ENCODE measurements around the gene PLPPR4.

PLPPR4 gene

GRCh38 chr1:99246152-99246551 lies 18.1 kb upstream of the PLPPR4 start:
- TF ChIP-seq REST (IDR thresholded peaks at IDR 0.05; ENCODE audit: insufficient read depth in 1 of 2, low read depth in 2 of 2, low read length in 2 of 2): no peak
- no peak for TF ChIP-seq POLR2AphosphoS5 (IDR thresholded peaks at IDR 0.05; ENCODE audit: low read depth, low read length)
- no peak for TF ChIP-seq TAF1 (IDR thresholded peaks at IDR 0.05; ENCODE audit: borderline replicate concordance, insufficient read depth, low read length)
- TF ChIP-seq FOXP2 (optimal IDR thresholded peaks at IDR 0.05; ENCODE audit: borderline replicate concordance, extremely low read depth, extremely low read length, insufficient read depth): no peak
- no peak for TF ChIP-seq SIN3A (IDR thresholded peaks at IDR 0.05; ENCODE audit: borderline replicate concordance, insufficient read depth, low read length)

GRCh38 chr1:99247199-99247598 lies 17.1 kb upstream of the PLPPR4 start:
- TF ChIP-seq POLR2AphosphoS5 (IDR thresholded peaks at IDR 0.05; ENCODE audit: low read depth, low read length): no peak
- no peak for TF ChIP-seq TAF1 (IDR thresholded peaks at IDR 0.05; ENCODE audit: borderline replicate concordance, insufficient read depth, low read length)
- TF ChIP-seq FOXP2 (optimal IDR thresholded peaks at IDR 0.05; ENCODE audit: borderline replicate concordance, extremely low read depth, extremely low read length, insufficient read depth): no peak
- TF ChIP-seq SIN3A (IDR thresholded peaks at IDR 0.05; ENCODE audit: borderline replicate concordance, insufficient read depth, low read length): no peak
- no peak for TF ChIP-seq REST (IDR thresholded peaks at IDR 0.05; ENCODE audit: insufficient read depth in 1 of 2, low read depth in 2 of 2, low read length in 2 of 2)

DNA sequence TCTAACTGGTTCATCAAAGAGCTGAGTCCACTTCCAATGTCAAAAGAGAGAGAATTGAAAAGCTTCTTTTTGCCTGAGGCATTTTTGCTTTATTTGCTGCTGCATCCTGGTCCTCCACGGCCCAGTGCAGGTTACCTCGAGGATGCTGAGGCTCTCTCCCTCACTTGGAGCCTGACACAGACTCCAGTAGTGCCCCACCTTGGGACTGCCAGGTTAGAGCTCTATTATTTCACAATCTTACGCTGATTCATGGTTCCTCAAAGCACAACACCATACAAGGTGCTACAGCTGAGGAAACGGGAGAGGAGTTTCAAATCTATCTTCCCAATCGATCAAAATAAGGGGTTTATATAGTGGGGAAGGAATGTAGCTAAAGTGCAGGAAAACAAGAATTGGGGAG lies 13.6 kb upstream of the PLPPR4 start:
- no peak for TF ChIP-seq TAF1 (IDR thresholded peaks at IDR 0.05; ENCODE audit: borderline replicate concordance, insufficient read depth, low read length)
- TF ChIP-seq FOXP2 (optimal IDR thresholded peaks at IDR 0.05; ENCODE audit: borderline replicate concordance, extremely low read depth, extremely low read length, insufficient read depth): no peak
- TF ChIP-seq POLR2AphosphoS5 (IDR thresholded peaks at IDR 0.05; ENCODE audit: low read depth, low read length): no peak
- no peak for TF ChIP-seq SIN3A (IDR thresholded peaks at IDR 0.05; ENCODE audit: borderline replicate concordance, insufficient read depth, low read length)
- no peak for TF ChIP-seq REST (IDR thresholded peaks at IDR 0.05; ENCODE audit: insufficient read depth in 1 of 2, low read depth in 2 of 2, low read length in 2 of 2)

DNA sequence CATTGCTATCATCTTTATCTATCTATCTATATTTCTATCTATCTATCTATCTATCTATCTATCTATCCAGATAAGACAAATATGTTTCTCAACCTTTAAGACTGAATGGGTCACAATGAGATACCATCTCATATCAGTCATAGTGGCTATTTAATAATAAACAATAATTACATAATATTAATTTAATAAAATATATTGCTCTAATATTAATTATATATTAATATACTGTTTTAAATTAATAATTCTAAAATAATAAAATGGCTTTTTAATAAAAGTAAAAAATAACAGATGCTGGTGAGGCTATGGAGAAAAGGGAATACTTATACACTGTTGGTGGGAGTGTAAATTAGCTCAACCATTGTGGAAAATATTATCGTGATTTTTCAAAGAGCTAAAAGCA lies 13.0 kb upstream of the PLPPR4 start:
- TF ChIP-seq SIN3A (IDR thresholded peaks at IDR 0.05; ENCODE audit: borderline replicate concordance, insufficient read depth, low read length) (no peak), FOXP2 (optimal IDR thresholded peaks at IDR 0.05; ENCODE audit: borderline replicate concordance, extremely low read depth, extremely low read length, insufficient read depth) (no peak), POLR2AphosphoS5 (IDR thresholded peaks at IDR 0.05; ENCODE audit: low read depth, low read length) (no peak), TAF1 (IDR thresholded peaks at IDR 0.05; ENCODE audit: borderline replicate concordance, insufficient read depth, low read length) (no peak), REST (IDR thresholded peaks at IDR 0.05; ENCODE audit: insufficient read depth in 1 of 2, low read depth in 2 of 2, low read length in 2 of 2) (no peak)

- TF ChIP-seq TAF1 (IDR thresholded peaks at IDR 0.05; ENCODE audit: borderline replicate concordance, insufficient read depth, low read length) (no peak), POLR2AphosphoS5 (IDR thresholded peaks at IDR 0.05; ENCODE audit: low read depth, low read length) (no peak), FOXP2 (optimal IDR thresholded peaks at IDR 0.05; ENCODE audit: borderline replicate concordance, extremely low read depth, extremely low read length, insufficient read depth) (no peak), REST (IDR thresholded peaks at IDR 0.05; ENCODE audit: insufficient read depth in 1 of 2, low read depth in 2 of 2, low read length in 2 of 2) (no peak), SIN3A (IDR thresholded peaks at IDR 0.05; ENCODE audit: borderline replicate concordance, insufficient read depth, low read length) (no peak)
Observed at GRCh38 chr1:99252630-99253029, 11.7 kb upstream of the PLPPR4 start.
